HG03095 (cell line): ENCODE results near the gene TWIST2.

Experiments used
- ATAC-seq: cut with Tn5 transposase; IDR thresholded peaks from one replicate; pipeline ENCODE4 v1.9.1; 2021; ENCODE audit warnings: moderate library complexity; ENCODE audit not compliant: unreplicated experiment

Gene TWIST2

GRCh38 chr2:238936162-238937052 lies 88.5 kb downstream of the TWIST2 start:
- ATAC-seq, result no peak

GRCh38 chr2:238938003-238938400 lies 90.1 kb downstream of the TWIST2 start:
- no peak for ATAC-seq

GRCh38 chr2:238938401-238939055 lies 90.6 kb downstream of the TWIST2 start:
- ATAC-seq, result no peak

GRCh38 chr2:238939074-238939473 lies 91.2 kb downstream of the TWIST2 start:
- no peak for ATAC-seq

GRCh38 chr2:238939521-238940403 lies 91.9 kb downstream of the TWIST2 start:
- no peak for ATAC-seq

GRCh38 chr2:238940806-238941205 lies 92.9 kb downstream of the TWIST2 start:
- no peak for ATAC-seq

- ATAC-seq, result no peak
Observed at GRCh38 chr2:238941262-238941792, 93.4 kb downstream of the TWIST2 start.

- ATAC-seq, result no peak
Observed at GRCh38 chr2:238942080-238942725, 94.3 kb downstream of the TWIST2 start.

- ATAC-seq, result no peak
Observed at GRCh38 chr2:238942726-238943300, 94.9 kb downstream of the TWIST2 start.

- ATAC-seq, result no peak
Observed at GRCh38 chr2:238943338-238944067, 95.6 kb downstream of the TWIST2 start.

GRCh38 chr2:238945433-238946150 lies 97.7 kb downstream of the TWIST2 start:
- no peak for ATAC-seq

- ATAC-seq, result no peak
Observed at GRCh38 chr2:238946318-238947242, 98.7 kb downstream of the TWIST2 start.

- no peak for ATAC-seq
Observed at GRCh38 chr2:238947243-238947760, 99.4 kb downstream of the TWIST2 start.

GRCh38 chr2:238947920-238948710 lies 100.2 kb downstream of the TWIST2 start:
- ATAC-seq, result no peak

- ATAC-seq, result no peak
Observed at GRCh38 chr2:238948765-238949641, 101.1 kb downstream of the TWIST2 start.
